Naive thymus-derived CD8-positive, alpha-beta T cell (primary cell): ENCODE data around the gene KRT28. TPM values are rescaled to one million over a fixed set of nuclear protein-coding genes. Genes with fewer than 3 reads are reported as not detected.
"Not testable (repeated sequence)": the region's sequence is repeated elsewhere in the genome, so short reads cannot be mapped to it uniquely, and the experiment has no call there.

ENCODE experiments used
- ATAC-seq, 2 donors: fragments of 150-1000 bp; cut with Tn5 transposase in 1 of 2; sonication (Bioruptor Pico), chemical (Tn5 transposase) in 1 of 2; 1 replicate in 1 of 2; 2 replicates in 1 of 2; pipeline ENCODE4 v1.10.0; 2021; ENCODE audit warnings: mild to moderate bottlenecking in 2 of 2, moderate library complexity in 2 of 2
- POLR2A ChIA-PET: fragments of 350-600 bp; sonication (Branson Sonifier 250); formaldehyde crosslinking; loops from one replicate; lab custom pipeline; 2021; ENCODE audit warnings: antibody characterized with exemption; lab: Charles Lee
- DNase-seq, 10 donors: peaks; one replicate each; pipeline versions ENCODE4 v3.0.0 to v3.0.0-alpha.2; 2020 to 2022
- H3K27ac Mint-ChIP-seq, 10 donors: one replicate each; pipeline ENCODE4 v1.8.0; 2020 to 2022; ENCODE audit warnings: mild to moderate bottlenecking in 10 of 10, mixed read lengths in 10 of 10, moderate library complexity in 4 of 10, inconsistent platforms in 1 of 10
- H3K27me3 Mint-ChIP-seq, 5 donors: one replicate each; pipeline ENCODE4 v1.8.0; 2021 to 2022; ENCODE audit warnings: mixed read lengths in 5 of 5
- H3K36me3 Mint-ChIP-seq, 3 donors: one replicate each; pipeline ENCODE4 v1.8.0; 2020 to 2022; ENCODE audit warnings: mixed read lengths in 3 of 3, mild to moderate bottlenecking in 2 of 3, inconsistent platforms in 1 of 3
- H3K4me1 Mint-ChIP-seq, 4 donors: one replicate each; pipeline ENCODE4 v1.8.0; 2021 to 2022; ENCODE audit warnings: mixed read lengths in 4 of 4
- H3K4me3 Mint-ChIP-seq, 10 donors: one replicate each; pipeline ENCODE4 v1.8.0; 2020 to 2022; ENCODE audit warnings: mild to moderate bottlenecking in 10 of 10, mixed read lengths in 10 of 10, moderate library complexity in 6 of 10, inconsistent platforms in 1 of 10
- H3K9me3 Mint-ChIP-seq, 9 donors: one replicate each; pipeline ENCODE4 v1.8.0; 2020 to 2022; ENCODE audit warnings: mixed read lengths in 9 of 9, mild to moderate bottlenecking in 3 of 9, inconsistent platforms in 1 of 9, moderate library complexity in 1 of 9
- polyA plus RNA-seq, 3 donors: library from polyadenylated mRNA; unstranded; fragments of 300-500 nt; fragmentation: Illumina TruSeq; gene quantifications; one replicate each; pipeline ENCODE4 v1.2.3, GENCODE V29; 2021
- total RNA-seq, 8 experiments: library from RNA in 2 of 8; stranded (reverse) in 2 of 8; gene quantifications; one replicate each; pipeline ENCODE4 v1.2.3 and lab custom pipeline; 2021 to 2026

The KRT28 gene
- total and polyA plus RNA-seq, 5 experiments from 2014 or later: not detected

- H3K27me3 Mint-ChIP-seq: peaks cover 18 to 30% (median 20%) of the 10 kb centered on the region in 5 donors
- POLR2A ChIA-PET: interaction anchor here (1.6 kb wide), 1 partner anchor 871 kb away, joined by 8 read pairs; the partner anchor contains the start of gene EIF1
- H3K27ac Mint-ChIP-seq: peak overlapping the region in 8 of 10 donors; percentile 18 to 95 (median 48)
- H3K4me1 Mint-ChIP-seq: peaks cover 5 to 24% (median 17%) of the 10 kb centered on the region in 4 donors
- H3K9me3 Mint-ChIP-seq: peaks cover 0 to 20% (median 4%) of the 10 kb centered on the region in 9 donors
- DNase-seq (no peak), ATAC-seq (no peak)
- H3K36me3 Mint-ChIP-seq: peaks cover 18 to 26% (median 22%) of the 10 kb centered on the region in 3 donors
- H3K4me3 Mint-ChIP-seq: peak overlapping the region; percentile 40 to 99 (median 71)
These were observed 17.4 kb upstream of the KRT28 start for GRCh38 chr17:40817103-40817682.

DNA sequence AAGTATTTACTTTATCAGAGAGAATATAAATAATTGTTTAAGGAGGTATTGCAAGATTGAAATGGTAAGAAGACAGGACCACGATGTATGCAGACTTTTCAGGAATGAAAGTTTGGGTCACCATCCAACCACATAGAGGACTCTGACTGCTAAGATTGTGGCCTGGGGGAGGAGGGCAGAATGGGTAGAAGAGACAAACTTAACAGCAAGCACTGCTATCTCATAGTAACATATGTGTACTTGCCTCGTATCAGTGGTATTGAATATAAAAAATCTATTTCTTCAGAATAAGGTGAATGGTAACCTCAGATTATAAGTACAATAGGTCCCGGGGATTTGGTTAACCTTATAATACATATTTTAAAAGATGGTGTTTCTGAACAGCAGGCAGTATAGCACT lies 16.8 kb upstream of the KRT28 start:
- peak overlapping the region in 2 of 10 donors; percentile 15 to 99 for H3K4me3 Mint-ChIP-seq

DNA sequence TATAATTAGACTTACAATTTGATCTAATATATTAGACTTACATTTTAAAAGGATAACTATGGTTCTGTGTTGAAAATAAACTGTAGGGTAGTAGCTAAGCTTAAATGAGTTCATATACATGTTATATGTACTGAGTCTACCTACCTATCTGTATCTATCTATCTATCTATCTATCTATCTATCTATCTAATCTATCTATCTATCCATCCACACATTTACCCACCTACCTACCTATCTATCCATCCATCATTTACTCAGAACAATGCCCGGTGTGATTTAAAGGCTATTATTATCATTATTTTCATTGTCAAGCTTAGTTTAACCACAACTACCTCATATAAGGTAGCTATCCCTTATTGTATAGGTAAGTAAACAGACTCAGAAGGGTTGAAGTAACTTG lies 15.6 kb upstream of the KRT28 start:
- Mint-ChIP-seq H3K4me3 (no peak overlapping the region), H3K4me1 (peaks cover 3 to 22% (median 17%) of the 10 kb centered on the region in 4 donors), H3K27ac (no peak overlapping the region), H3K9me3 (peaks cover 0 to 20% (median 4%) of the 10 kb centered on the region in 9 donors), H3K36me3 (peaks cover 15 to 23% (median 18%) of the 10 kb centered on the region in 3 donors), H3K27me3 (peaks cover 28 to 48% (median 30%) of the 10 kb centered on the region in 5 donors)
- POLR2A ChIA-PET: interaction anchor here (1.2 kb wide), 2 partner anchors 267 to 850 kb away, joined by 3 read pairs; no protein-coding TSS in a partner anchor
- ATAC-seq (no peak), DNase-seq (no peak)

More for the DNA sequence above, 16.8 kb upstream of the KRT28 start:
- Mint-ChIP-seq H3K36me3 (peaks cover 16 to 23% (median 18%) of the 10 kb centered on the region in 3 donors), H3K9me3 (peaks cover 0 to 20% (median 4%) of the 10 kb centered on the region in 9 donors), H3K27ac (peak overlapping the region in 1 of 10 donors; percentile 95), H3K27me3 (peaks cover 21 to 36% (median 23%) of the 10 kb centered on the region in 5 donors), H3K4me1 (peaks cover 4 to 24% (median 17%) of the 10 kb centered on the region in 4 donors)
- no peak for ATAC-seq
- POLR2A ChIA-PET: interaction anchor here (0.6 to 1.6 kb wide), 6 partner anchors 56 to 1019 kb away, joined by 3 to 9 read pairs (median 4); partner anchors contain the start of gene EIF1
- DNase-seq: no peak

DNA sequence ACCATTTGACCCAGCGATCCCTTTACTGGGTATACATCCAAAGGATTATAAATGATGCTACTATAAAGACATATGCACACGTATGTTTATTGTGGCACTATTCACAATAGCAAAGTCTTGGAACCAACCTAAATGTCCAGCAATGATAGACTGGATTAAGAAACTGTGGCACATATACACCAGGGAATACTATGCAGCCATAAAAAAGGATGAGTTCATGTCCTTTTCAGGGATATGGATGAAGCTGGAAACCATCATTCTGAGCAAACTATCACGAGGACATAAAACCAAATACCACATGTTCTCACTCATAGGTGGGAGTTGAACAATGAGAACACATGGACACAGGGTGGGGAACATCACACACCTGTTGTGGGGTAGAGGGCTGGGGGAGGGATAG lies 14.9 kb upstream of the KRT28 start:
- ATAC-seq, POLR2A ChIA-PET, H3K27ac Mint-ChIP-seq, H3K4me3 Mint-ChIP-seq, DNase-seq: not testable (repeated sequence)
- Mint-ChIP-seq H3K9me3 (peaks cover 0 to 15% (median 4%) of the 10 kb centered on the region in 9 donors), H3K27me3 (peaks cover 31 to 55% (median 37%) of the 10 kb centered on the region in 5 donors), H3K4me1 (peaks cover 2 to 17% (median 14%) of the 10 kb centered on the region in 4 donors), H3K36me3 (peaks cover 15 to 23% (median 18%) of the 10 kb centered on the region in 3 donors)

DNA sequence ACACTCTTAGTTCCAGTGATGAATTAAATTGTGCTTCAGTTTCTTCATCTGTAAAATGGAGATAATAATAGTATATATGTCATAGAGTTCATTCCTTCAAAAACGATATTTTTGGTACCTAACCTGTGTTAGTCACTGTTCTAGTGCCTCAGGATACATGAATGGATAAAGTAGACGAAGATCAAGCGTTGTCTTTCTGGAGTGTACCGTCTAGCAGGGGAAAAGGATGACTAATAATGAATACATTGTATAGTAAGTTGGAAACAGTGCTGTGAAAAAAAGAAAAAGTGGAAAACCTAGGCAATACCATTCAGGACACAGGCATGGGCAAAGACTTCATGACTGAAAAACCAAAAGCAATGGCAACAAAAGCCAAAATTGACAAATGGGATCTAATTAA lies 14.0 kb upstream of the KRT28 start:
- ATAC-seq (no peak), DNase-seq (no peak)
- no peak overlapping the region for H3K4me3 Mint-ChIP-seq
- H3K27me3 Mint-ChIP-seq: peaks cover 34 to 64% (median 43%) of the 10 kb centered on the region in 5 donors
- peaks cover 15 to 23% (median 18%) of the 10 kb centered on the region in 3 donors for H3K36me3 Mint-ChIP-seq
- H3K27ac Mint-ChIP-seq: no peak overlapping the region
- H3K9me3 Mint-ChIP-seq: peaks cover 0 to 13% (median 4%) of the 10 kb centered on the region in 9 donors
- H3K4me1 Mint-ChIP-seq: peaks cover 2 to 11% (median 10%) of the 10 kb centered on the region in 4 donors
- POLR2A ChIA-PET: no interaction called here

- POLR2A ChIA-PET: no interaction called here
- no peak overlapping the region for H3K4me3 Mint-ChIP-seq
- no peak for ATAC-seq
- peaks cover 0 to 10% (median 4%) of the 10 kb centered on the region in 4 donors for H3K4me1 Mint-ChIP-seq
- H3K27ac Mint-ChIP-seq: no peak overlapping the region
- no peak for DNase-seq
- peaks cover 6 to 15% (median 10%) of the 10 kb centered on the region in 3 donors for H3K36me3 Mint-ChIP-seq
- peaks cover 0 to 9% (median 4%) of the 10 kb centered on the region in 9 donors for H3K9me3 Mint-ChIP-seq
- peaks cover 37 to 75% (median 48%) of the 10 kb centered on the region in 5 donors for H3K27me3 Mint-ChIP-seq
These were observed 12.9 kb upstream of the KRT28 start for GRCh38 chr17:40812639-40813038.

DNA sequence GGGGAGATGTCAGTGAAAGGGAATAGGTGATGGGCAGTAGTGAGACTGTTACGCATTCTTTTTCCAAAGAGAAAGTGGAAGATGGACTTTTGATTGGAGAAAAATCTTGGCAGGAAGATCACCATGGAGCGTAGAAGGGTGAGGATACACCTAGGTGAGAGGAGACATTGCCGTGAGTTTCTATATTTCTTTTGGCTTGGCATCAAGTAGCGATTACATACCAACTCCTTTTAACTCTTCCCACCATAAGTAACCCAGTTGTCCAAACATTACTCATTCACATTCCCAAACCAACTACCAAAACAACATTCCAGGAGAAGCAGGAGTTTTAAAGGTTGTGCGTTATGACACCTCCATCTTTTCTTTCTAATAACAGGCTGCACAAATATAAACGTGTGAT lies 10.7 kb upstream of the KRT28 start:
- Mint-ChIP-seq H3K36me3 (peaks cover 0 to 3% (median 0%) of the 10 kb centered on the region in 3 donors), H3K4me1 (no peaks in the 10 kb centered on the region), H3K27ac (peak overlapping the region in 1 of 10 donors; percentile 21), H3K27me3 (peaks cover 44 to 94% (median 66%) of the 10 kb centered on the region in 5 donors), H3K9me3 (peaks cover 0 to 5% (median 0%) of the 10 kb centered on the region in 9 donors), H3K4me3 (no peak overlapping the region)
- POLR2A ChIA-PET: no interaction called here
- no peak for ATAC-seq
- no peak for DNase-seq

DNA sequence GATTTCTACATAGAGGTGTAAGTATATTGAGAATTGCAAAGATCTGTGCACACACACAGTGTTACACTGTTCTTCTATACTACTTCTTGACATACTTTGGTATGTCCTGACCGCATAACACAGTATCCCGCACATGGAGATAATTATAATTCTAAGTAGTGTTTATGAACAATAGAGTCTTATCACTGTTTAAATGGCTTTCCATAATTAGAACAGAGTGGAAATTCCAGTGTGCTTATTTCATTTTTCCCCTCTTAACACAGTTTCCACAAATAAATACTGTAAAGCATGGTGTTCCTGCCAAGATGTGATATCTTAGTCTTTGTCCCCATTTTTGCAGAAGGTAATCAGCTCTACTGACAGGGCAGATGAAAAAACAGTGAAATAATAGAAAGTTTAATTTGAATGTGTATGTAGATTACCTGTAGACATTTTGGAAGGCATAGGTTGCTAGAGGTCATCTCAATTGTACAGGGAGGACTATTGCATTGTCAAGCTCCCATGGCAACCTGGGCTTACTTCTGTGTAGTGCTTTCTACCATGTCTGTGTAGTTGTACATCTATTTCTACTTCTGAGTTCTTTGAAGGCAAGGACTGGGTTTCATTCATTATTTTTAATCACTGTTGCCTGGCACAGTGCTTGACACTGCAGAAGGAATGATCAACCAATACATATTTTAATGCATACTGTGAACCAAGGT lies 10.1 kb upstream of the KRT28 start:
- POLR2A ChIA-PET: no interaction called here
- ATAC-seq (no peak), DNase-seq (no peak)
- no peak overlapping the region for H3K4me3 Mint-ChIP-seq
- H3K9me3 Mint-ChIP-seq: peaks cover 0 to 5% (median 0%) of the 10 kb centered on the region in 9 donors
- H3K4me1 Mint-ChIP-seq: no peaks in the 10 kb centered on the region
- H3K36me3 Mint-ChIP-seq: peaks cover 0 to 3% (median 0%) of the 10 kb centered on the region in 3 donors
- peaks cover 49 to 97% (median 72%) of the 10 kb centered on the region in 5 donors for H3K27me3 Mint-ChIP-seq
- peak overlapping the region in 1 of 10 donors; percentile 21 for H3K27ac Mint-ChIP-seq

DNA sequence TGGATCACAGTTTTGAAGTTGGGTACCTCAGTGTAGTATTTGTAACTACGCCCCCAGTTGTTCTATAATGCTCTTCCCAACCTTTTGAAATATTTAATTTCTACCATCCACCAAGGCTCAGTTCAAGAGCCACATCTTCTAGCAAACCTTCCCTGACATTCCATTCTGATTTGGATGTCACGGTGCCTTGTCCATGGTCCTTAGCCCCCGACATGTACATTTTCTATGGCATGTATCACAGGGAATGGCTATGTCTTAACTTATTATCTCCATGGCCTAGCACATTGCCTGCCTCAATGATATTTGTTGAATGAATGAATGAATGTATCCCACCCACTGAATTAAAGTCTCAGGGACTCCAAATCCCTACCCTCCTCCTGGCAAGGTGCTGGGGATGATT lies 6.4 kb upstream of the KRT28 start:
- DNase-seq (no peak), ATAC-seq (no peak)
- POLR2A ChIA-PET: no interaction called here
- Mint-ChIP-seq H3K27me3 (peaks cover 32 to 66% (median 55%) of the 10 kb centered on the region in 5 donors), H3K9me3 (no peaks in the 10 kb centered on the region), H3K27ac (no peak overlapping the region), H3K36me3 (no peaks in the 10 kb centered on the region), H3K4me1 (peaks cover 3 to 5% (median 4%) of the 10 kb centered on the region in 4 donors), H3K4me3 (no peak overlapping the region)

DNA sequence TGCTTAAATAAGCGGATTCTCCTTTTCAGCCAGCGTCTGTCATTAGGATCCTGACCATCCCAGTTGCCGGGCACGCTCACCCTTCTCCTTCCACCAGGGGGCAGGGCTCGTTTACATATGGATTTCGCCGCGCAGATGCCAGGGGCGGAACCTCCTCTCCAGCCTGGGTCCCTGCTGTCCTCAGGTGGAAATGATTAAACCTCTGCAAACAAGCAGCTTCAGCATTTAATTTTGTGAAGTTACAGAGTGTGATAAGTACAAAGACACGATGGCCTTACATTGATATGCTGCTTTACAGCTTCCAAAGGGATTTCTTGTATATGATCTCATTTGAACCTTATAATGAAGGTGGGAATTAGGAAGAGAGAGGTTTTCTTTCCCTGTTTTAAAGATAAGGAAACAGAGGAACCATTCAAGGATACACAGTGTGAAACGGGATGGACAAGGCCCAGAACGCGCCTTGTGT lies 3.9 kb upstream of the KRT28 start:
- Mint-ChIP-seq H3K9me3 (no peaks in the 10 kb centered on the region), H3K27ac (no peak overlapping the region), H3K4me1 (peaks cover 3 to 5% (median 4%) of the 10 kb centered on the region in 4 donors), H3K27me3 (peaks cover 25 to 48% (median 41%) of the 10 kb centered on the region in 5 donors), H3K4me3 (peak overlapping the region in 1 of 10 donors; percentile 19), H3K36me3 (no peaks in the 10 kb centered on the region)
- ATAC-seq: peak; percentile 75 to 96
- POLR2A ChIA-PET: interaction anchor here (0.5 kb wide), 1 partner anchor 113 kb away, joined by 3 read pairs; no protein-coding TSS in a partner anchor
- DNase-seq: peak; percentile 51 to 81 (median 60)

- Mint-ChIP-seq H3K27me3 (peaks cover 20 to 44% (median 28%) of the 10 kb centered on the region in 5 donors), H3K36me3 (no peaks in the 10 kb centered on the region), H3K9me3 (no peaks in the 10 kb centered on the region), H3K4me3 (no peak overlapping the region), H3K27ac (no peak overlapping the region), H3K4me1 (peaks cover 3 to 5% (median 4%) of the 10 kb centered on the region in 4 donors)
- DNase-seq: no peak
- ATAC-seq: no peak
- POLR2A ChIA-PET: no interaction called here
These were observed 1.4 kb upstream of the KRT28 start for GRCh38 chr17:40801157-40801556.

GRCh38 chr17:40800381-40800780 lies 622 bp upstream of the KRT28 start:
- POLR2A ChIA-PET: no interaction called here
- no peak overlapping the region for H3K27ac Mint-ChIP-seq
- H3K27me3 Mint-ChIP-seq: peaks cover 23 to 44% (median 30%) of the 10 kb centered on the region in 5 donors
- ATAC-seq (no peak), DNase-seq (no peak)
- no peaks in the 10 kb centered on the region for H3K36me3 Mint-ChIP-seq
- no peaks in the 10 kb centered on the region for H3K9me3 Mint-ChIP-seq
- H3K4me1 Mint-ChIP-seq: peaks cover 4 to 5% (median 4%) of the 10 kb centered on the region in 4 donors
- H3K4me3 Mint-ChIP-seq: no peak overlapping the region
